ENCODE results near the gene ZGLP1.
A peak's percentile ranks its signal among the peaks of the same experiment; 100 is the strongest.
"Not testable (repeated sequence)": the region's sequence is repeated elsewhere in the genome, so short reads cannot be mapped to it uniquely, and the experiment has no call there.

Gene ZGLP1

DNA sequence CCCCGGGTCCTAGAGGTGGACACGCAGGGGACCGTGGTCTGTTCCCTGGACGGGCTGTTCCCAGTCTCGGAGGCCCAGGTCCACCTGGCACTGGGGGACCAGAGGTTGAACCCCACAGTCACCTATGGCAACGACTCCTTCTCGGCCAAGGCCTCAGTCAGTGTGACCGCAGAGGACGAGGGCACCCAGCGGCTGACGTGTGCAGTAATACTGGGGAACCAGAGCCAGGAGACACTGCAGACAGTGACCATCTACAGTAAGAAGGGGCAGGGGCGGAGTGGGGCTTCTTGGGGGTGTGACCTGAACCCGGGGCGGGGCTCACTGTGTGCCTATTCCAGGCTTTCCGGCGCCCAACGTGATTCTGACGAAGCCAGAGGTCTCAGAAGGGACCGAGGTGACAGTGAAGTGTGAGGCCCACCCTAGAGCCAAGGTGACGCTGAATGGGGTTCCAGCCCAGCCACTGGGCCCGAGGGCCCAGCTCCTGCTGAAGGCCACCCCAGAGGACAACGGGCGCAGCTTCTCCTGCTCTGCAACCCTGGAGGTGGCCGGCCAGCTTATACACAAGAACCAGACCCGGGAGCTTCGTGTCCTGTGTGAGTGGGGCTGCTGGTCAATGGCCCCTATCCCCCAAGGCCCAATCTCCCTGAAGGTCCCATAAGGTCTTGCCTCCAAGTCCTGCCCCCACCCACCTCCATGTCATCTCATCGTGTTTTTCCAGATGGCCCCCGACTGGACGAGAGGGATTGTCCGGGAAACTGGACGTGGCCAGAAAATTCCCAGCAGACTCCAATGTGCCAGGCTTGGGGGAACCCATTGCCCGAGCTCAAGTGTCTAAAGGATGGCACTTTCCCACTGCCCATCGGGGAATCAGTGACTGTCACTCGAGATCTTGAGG lies 25.3 kb downstream of the ZGLP1 start:
- DNase-seq (ENCODE audit: low read depth), result no peak
- H3K4me3 ChIP-seq (ENCODE audit: low read depth, low read length), result no peak overlapping the region

GRCh38 chr19:10283301-10284064 lies 26.1 kb downstream of the ZGLP1 start:
- H3K4me3 ChIP-seq (ENCODE audit: low read depth, low read length), result no peak overlapping the region
- DNase-seq (ENCODE audit: low read depth), result no peak

- not testable (repeated sequence) for H3K4me3 ChIP-seq (ENCODE audit: low read depth, low read length); DNase-seq (ENCODE audit: low read depth)
Measured at GRCh38 chr19:10282043-10282442, 27.6 kb downstream of the ZGLP1 start.

GRCh38 chr19:10279737-10280442 lies 29.7 kb downstream of the ZGLP1 start:
- H3K4me3 ChIP-seq (ENCODE audit: low read depth, low read length), result no peak overlapping the region
- no peak for DNase-seq (ENCODE audit: low read depth)

DNA sequence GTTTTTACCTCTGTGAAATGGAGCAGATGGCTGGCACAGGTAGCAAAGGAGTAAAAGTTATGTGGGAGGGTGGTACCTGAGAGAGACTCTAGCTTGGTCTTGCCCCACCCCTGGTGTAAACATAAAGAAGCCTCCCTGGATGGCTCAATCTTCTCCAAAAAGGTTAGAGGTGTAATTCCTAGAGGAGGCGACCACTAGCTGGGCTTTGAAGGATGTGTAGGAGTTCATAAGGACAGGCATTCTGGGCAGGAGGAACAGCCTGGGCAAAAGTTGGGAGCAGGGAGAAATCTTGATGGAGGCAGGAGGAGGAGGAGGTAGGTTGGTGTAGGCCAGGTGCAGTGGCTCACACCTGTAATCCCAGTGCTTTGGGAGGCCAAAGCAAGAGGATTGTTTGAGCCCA lies 30.7 kb downstream of the ZGLP1 start:
- no peak for DNase-seq (ENCODE audit: low read depth)

DNA sequence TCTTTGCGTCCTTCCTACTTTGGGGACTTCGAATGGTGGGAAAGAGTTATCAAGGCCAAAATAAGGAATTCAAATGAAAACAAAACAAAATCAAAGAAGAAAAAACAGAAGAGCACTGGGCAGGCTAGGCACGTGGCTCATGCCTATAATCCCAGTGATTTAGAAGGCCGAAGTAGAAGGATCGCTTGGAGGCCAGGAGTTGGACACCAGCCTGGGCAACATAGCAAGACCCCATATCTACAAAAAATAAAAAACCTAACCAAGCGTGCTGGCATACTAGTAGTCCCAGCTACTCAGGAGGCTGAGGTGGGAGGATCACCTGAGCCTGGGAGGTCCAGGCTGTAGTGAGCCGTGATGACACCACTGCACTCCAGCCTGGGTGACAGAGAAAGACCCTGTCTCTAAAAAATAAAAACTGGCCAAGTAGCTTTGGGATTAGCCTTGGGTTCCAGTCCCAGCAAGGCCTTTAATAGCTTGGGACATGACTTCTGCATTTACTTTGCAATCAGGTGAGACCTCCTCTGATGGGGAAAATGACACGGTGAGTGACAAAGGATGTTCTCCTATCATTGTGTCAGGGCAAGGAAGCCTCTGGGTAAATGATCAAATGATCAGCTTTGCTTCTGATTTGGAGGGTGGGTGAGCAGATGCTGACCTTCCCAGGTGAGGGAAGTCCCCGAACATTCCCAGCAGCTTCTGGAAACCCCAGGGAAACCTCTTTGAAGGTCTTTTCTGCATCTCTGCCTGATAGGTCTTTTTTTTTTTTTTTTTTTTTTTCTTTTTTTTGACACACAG lies 31.6 kb downstream of the ZGLP1 start:
- no peak overlapping the region for H3K4me3 ChIP-seq (ENCODE audit: low read depth, low read length)
- no peak for DNase-seq (ENCODE audit: low read depth)

More for the DNA sequence above, 30.7 kb downstream of the ZGLP1 start:
- H3K4me3 ChIP-seq (ENCODE audit: low read depth, low read length), result no peak overlapping the region

GRCh38 chr19:10274589-10274988 lies 35.0 kb downstream of the ZGLP1 start:
- no peak overlapping the region for H3K4me3 ChIP-seq (ENCODE audit: low read depth, low read length)

DNA sequence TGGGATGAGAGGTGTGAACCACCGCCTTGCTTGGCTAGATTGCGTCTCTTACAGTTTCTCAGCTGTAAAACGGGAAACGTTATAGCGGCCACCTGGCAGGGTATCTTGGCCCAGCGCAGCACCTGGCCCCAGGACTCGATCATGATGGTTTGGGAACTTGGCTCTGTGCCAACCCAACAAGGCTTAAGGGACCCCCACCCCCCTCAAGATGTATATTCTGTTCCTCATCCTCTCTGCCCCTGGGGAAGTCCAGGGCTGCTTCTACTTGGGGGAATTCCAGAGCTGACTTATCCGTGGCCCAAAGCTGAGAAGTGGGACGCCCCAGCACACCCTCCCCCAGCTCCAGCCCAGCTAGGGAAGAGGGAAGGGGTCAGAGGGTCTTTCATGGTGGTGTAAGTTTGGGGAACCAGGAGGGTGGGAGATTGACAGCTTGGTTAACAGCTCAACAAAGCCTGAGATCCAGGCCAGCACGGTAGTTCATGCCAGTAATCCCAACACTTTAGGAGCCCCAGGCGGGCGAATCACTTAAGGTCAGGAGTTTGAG lies 38.0 kb downstream of the ZGLP1 start:
- no peak for DNase-seq (ENCODE audit: low read depth)
- H3K4me3 ChIP-seq (ENCODE audit: low read depth, low read length), result peak overlapping the region; percentile 40

More at GRCh38 chr19:10274589-10274988, 35.0 kb downstream of the ZGLP1 start:
- no peak for DNase-seq (ENCODE audit: low read depth)

- no peak for DNase-seq (ENCODE audit: low read depth)
- peak within 1 kb of the TSS; percentile 40 for H3K4me3 ChIP-seq (ENCODE audit: low read depth, low read length)
Measured at GRCh38 chr19:10270616-10271394, 38.8 kb downstream of the ZGLP1 start, which contains the start of gene ICAM1. Gene ICAM1, plus strand, starts transcription at chr19:10271120. Its CDS starts 40 bp downstream, at chr19:10271160.

- no peak for DNase-seq (ENCODE audit: low read depth)
- H3K4me3 ChIP-seq (ENCODE audit: low read depth, low read length), result peak overlapping the region; percentile 40
Measured at GRCh38 chr19:10270180-10270615, 39.4 kb downstream of the ZGLP1 start.

DNA sequence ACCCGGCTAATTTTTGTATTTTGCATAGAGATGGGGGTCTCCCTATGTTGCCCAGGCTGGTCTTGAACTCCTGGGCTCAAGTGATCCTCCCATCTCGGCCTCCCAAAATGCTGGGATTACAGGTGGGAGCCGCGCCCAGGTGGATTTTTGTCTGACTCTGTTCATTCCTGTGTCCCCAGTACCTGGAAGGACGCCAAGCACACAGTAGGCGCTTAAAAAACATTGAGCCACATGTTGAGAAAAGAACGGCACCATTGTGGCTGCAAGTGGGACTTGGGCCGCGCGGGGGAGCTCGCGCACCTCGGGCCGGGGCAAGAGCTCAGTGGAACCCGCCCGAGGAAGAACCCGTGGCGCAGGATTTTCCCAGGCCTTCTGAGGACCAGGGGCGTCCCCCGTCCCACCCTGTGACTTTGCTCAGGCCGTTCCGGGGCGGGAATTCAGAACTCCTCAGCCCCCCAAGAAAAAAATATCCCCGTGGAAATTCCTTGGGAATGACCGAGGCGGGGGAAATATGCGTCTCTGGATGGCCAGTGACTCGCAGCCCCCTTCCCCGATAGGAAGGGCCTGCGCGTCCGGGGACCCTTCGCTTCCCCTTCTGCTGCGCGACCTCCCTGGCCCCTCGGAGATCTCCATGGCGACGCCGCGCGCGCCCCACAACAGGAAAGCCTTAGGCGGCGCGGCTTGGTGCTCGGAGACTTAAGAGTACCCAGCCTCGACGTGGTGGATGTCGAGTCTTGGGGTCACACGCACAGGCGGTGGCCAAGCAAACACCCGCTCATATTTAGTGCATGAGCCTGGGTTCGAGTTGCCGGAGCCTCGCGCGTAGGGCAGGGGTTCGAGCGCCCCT lies 40.1 kb downstream of the ZGLP1 start:
- peak overlapping the region; percentile 40 for H3K4me3 ChIP-seq (ENCODE audit: low read depth, low read length)
- no peak for DNase-seq (ENCODE audit: low read depth)

DNA sequence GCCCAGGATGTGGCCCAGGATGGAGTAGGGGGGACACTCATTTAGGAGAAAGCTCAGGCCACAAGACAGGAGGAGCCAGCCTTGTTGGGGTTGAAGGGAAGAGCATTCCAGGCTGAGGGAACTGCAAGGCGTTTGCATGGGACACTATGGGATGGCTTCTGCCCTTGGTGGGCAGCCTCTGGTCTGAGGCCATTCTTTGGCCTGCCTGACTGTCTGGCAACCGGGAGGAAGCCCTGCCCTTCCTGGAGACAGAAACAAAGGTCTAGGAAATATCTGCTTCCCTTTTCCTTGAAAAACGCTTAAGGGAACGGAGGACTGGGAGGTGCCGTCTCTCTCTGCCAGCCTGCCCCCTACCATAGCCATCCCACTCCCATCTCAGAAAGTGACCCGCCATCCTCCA lies 41.5 kb downstream of the ZGLP1 start:
- no peak overlapping the region for H3K4me3 ChIP-seq (ENCODE audit: low read depth, low read length)
- no peak for DNase-seq (ENCODE audit: low read depth)

GRCh38 chr19:10266706-10267105 lies 42.9 kb downstream of the ZGLP1 start:
- no peak for DNase-seq (ENCODE audit: low read depth)
- H3K4me3 ChIP-seq (ENCODE audit: low read depth, low read length), result no peak overlapping the region

DNA sequence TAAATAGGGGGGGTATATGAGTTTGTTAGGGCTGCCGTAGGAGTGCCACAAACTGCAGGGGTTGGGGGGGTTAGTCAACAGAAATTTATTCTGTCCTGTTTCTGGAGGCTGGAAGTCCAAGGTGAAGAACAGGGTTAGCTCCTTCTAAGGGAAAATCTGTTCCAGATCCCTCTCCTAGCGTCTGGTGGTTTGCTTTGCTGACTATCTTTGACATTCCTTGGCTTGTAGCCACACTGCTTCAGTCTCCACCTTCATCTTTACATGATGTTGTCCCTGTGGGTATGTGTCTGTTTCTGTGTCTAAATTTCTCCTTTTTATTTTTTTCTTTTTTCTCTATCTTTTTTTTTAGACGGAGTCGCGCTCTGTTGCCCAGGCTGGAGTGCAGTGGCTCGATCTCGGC lies 46.8 kb downstream of the ZGLP1 start:
- no peak overlapping the region for H3K4me3 ChIP-seq (ENCODE audit: low read depth, low read length)
- no peak for DNase-seq (ENCODE audit: low read depth)

DNA sequence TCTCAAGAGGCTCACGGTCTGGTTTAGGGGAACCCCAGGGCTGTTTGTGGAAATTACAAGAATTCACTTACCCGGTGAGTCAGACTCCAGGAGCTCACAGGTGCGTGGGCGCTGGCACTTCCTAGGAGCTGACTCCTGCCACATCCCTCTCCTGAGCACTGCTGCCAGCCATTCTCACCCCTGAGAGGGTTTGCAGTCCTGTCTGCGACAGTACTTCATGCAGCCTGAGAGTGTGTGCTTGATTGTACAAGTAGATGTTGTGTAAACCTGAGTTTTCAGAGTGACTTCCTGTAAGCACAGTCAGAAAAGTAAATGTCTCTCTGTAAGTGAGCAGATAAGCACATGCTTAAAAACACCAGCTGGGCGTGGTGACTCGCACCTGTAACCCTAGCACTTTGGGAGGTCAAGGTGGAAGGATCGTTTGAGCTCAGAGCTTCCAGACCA lies 49.5 kb downstream of the ZGLP1 start:
- DNase-seq (ENCODE audit: low read depth), result no peak
- H3K4me3 ChIP-seq (ENCODE audit: low read depth, low read length), result no peak overlapping the region

GRCh38 chr19:10259162-10259905 lies 50.3 kb downstream of the ZGLP1 start:
- DNase-seq (ENCODE audit: low read depth), result peak; percentile 26

More at GRCh38 chr19:10259162-10259905, 50.3 kb downstream of the ZGLP1 start:
- H3K4me3 ChIP-seq (ENCODE audit: low read depth, low read length), result no peak overlapping the region
